GM19035 (cell line): Measurements from ENCODE around the gene COMMD6.
"Not testable (repeated sequence)": the region's sequence is repeated elsewhere in the genome, so short reads cannot be mapped to it uniquely, and the experiment has no call there.

Experiments used
- ATAC-seq: cut with Tn5 transposase; IDR thresholded peaks from one replicate; pipeline ENCODE4 v1.9.1; 2021; ENCODE audit not compliant: unreplicated experiment

The COMMD6 gene

DNA sequence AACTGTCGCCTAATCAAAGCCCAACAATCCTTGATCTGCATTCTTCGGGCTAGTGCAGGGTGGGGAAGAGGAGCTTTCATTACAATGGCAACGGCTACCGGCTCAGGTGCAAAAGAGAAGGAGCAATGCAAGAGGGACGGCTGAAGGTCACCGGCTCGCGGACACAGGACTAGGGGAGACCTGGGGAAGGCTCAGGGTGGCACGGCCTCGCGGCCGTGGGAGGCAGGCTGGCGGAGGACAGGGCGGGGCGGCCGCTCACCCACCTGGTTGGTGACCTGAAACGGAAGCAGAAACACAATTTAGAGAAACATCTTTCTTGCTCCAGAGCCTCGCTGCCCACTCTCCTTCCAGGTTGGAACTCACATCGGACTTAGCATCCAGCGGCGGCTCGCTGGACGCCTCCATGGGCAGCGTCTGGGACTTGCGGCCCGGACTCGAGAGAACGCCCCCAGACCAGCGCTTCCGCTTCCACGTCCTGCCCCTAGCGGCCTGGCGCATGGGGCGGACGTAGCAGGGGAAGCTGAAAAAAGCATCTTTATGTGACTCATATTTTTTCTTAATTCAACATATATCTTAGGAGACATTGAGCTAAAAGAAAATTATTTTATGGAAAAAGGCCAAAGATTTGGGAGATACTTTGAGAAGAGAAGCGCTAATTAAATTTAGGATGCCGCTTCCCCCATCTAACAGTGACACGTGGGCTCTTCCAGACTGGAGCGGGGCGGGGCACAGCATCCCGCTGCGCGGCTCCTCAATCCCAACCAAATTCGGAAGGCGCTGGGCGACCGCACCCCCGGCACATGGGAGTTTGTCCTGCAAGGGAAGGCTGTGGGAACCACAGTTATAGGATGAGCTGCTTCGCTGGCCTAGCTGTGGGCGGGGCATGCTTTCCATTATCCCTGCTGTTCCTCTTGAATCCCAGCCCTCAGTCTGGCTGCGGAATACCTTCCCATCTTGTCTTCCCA is at the start of gene COMMD6:
Gene COMMD6 (minus strand): TSS at position 441 of the 965 bp plus-strand sequence. CDS start 36 bp downstream, at position 405.
- ATAC-seq = peak; percentile 99

DNA sequence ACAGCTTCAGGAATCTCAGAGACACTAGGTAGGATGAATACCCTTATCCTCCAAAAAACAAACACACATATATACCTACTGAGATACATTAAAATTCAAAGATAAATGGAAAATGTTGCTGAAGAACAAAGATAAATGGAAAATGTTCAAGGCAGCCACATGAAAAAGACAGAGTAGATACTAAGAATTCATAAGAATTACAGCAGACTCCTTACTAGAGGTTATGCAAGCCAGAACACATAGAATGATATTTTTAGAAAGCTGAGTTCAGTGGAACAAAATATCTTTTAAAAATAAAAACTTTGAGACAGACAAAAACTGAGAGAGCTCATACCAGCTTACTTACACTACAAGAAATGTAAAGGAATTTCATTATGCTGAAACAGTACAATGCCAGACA is 47.5 kb upstream of the COMMD6 start:
- ATAC-seq = no peak

DNA sequence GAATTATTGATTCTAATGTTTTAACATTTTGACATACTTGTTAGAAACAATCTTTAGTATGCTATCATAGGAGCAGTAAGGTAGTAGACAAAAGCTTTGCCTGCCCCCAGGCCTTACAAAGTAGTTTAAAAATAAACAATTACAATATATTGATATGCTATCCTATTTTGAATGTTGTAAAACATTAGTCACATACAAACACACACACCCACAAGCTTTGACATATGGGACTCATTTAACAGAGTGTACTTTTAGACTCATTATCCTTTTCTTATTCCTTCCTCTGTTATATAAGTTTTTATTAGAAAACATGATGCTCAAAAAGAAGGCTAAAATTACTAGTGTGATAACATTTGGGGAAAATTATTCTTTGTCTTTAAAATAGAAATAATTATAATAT is 45.5 kb upstream of the COMMD6 start:
- no peak for ATAC-seq

DNA sequence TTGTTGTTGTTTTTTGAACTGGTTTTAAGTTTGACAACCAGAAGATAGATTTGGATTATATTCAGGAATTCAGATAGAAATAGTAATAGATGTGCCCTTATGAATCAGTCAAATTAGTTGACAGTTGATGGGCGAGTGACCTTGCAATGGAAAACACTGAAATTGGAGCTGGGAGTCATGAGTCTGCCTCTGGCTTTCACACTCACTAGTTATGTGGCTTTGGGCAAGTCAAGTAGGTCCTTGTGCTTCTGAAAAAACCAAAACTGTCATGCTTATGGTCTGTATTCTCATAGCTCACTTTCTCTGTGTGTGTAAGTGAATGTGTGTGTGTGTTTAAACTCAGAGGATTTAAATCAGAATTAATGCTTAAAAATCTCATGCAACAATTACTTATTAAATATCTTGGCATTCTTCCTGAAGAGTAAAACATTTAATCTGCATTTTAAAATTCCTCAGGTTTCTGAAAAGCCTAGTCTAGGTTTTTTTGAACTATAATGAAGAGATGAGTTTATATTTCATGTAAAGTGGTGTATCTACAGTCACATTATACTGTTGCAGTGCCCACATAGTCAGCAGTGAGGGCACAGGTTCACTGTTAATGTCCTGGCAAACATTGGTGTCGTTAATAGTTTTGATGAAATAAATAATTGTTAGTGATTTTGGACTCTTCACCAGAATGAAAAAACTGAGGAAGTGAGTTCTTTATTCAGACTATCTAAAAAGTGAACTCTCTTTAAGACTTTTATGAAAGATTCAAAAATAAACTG is 44.4 kb upstream of the COMMD6 start:
- no peak for ATAC-seq

DNA sequence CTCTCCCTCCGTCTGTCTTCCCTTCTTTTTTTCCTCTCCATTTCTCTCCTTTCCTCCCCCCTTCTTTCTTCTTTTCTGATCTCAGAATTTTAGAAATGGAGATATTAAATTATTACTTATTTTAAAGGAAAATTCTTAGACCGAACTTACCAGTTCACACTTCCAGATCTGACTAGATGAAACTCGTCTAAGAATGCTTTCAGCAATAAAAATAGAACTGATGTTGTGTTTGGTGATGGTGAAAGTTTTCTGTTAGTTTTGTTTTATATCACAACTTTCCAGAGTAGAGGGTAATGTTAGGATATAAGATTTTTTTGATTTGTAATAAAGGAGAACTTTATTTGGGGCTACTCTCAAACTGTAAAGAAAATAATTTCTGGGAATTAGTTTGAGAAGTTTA is 41.9 kb upstream of the COMMD6 start:
- no peak for ATAC-seq

DNA sequence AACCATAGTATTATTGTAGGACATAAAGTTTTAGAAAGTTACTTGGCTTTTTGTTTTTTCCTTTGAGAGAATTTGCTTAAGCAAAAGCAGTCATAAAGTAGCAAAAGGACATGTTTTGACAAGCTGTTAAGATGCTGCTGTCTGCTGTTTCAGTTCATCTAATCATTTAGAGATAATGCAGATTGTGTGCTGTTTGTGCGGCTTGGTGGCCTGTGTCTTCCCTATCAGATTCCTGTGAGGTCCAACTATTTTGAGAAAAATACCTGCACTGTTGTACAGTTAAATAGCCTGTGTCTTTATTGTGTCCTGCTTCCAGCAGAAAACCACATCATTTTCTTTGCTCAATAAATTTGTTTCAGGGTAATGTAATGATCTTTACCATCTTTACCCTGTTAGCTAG is 31.9 kb upstream of the COMMD6 start:
- no peak for ATAC-seq

DNA sequence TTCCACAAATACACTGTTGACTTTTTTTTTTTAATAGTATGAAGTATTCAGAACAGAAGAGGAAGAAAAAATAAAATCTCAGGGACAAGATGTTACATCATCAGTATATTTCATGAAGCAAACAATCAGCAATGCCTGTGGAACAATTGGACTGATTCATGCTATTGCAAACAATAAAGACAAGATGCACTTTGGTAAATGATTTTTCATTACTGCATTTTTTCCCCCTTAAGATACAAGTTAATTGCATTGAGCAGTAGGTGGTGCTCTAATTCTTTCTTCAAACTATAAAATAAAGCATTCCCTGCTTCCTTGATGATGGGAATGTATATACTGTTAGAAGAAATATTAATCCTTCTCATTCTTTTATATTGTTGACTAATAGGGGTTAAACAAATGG is 29.0 kb upstream of the COMMD6 start:
- ATAC-seq = no peak

DNA sequence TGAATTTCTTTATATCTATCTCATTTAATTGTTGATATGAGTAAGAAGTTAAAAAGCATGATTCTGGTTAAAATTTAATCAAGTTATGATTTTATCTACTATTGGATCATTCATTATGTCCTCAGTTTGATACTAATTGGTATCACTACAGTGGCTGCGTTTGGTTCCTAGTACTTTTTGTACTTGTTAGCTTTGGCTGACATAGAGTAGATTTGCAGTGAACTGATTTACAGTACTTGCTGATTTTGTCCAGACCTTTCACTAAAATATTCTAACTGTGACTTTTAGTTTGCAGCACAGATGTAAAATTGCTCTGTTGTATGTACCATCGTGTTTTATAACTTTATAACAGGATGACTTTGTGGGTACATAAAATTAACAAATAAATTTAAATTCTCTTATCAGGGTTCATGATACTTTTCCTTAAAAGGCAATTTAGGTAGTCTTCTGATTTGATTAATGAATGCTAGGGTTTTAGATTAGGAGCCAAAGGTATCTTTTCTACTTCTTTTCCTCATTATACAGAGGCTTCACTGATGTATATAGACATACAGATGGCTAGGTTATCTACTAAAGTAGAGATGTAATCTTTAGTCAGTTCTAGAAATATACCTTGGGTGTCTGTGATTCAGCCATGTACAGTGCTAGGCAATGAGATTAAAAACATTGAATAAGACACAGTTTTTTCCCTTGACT is 20.7 kb upstream of the COMMD6 start:
- ATAC-seq = no peak

DNA sequence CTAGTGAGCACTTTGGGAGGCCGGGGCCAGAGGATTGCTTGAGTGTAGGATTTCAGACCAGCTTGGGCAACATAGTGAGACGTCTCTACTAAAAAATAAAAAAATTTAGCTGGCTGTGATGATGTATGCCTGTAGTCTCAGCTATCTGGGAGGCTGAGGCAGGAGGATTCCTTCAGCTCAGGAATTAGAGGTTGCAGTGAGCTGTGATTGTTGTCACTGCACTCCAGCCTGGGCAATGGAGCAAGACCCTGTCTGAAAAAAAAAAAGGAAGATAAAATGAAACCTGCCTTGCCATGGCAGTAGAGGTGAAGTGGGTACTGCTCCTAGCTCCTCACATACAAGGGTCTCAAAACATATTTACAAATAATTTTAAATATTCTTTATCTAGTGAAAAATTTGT is 19.3 kb upstream of the COMMD6 start:
- ATAC-seq = no peak

DNA sequence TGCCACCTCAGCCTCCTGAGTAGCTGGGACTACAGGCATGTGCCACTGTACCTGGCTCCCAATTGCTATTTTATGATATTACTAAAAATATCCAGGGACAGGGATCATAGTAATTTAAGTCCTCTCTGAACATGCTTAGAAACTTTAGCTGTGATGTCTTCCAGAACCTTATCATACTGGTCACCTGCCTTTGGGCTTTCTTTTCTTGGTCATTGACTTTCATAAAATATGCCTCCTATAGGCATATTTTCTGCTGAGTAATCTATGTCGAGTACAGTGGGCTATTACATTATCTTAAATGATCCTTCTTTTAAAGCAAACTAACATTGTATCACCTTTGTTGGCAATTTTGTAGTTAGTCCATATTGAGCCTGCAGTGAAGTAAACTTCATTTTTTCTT is 18.2 kb upstream of the COMMD6 start:
- no peak for ATAC-seq

DNA sequence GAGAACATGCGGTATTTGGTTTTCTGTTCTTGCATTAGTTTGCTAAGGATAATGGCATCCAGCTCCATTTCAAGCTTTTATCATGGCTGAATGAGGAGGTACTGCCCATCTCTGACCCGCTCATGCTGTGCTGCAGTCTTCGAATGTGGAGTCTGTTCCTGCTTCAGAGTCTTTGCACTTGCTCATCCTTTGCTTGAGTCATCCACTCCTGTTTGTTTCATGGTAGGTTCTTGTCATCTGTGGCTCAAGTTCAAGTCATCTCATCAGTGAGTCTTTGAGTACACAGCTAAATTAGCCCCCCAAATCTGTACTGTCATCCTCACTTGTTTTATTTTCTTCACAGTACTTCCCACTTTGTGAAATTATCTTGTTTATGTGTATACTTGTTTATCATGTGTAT is 17.3 kb upstream of the COMMD6 start:
- ATAC-seq = no peak

DNA sequence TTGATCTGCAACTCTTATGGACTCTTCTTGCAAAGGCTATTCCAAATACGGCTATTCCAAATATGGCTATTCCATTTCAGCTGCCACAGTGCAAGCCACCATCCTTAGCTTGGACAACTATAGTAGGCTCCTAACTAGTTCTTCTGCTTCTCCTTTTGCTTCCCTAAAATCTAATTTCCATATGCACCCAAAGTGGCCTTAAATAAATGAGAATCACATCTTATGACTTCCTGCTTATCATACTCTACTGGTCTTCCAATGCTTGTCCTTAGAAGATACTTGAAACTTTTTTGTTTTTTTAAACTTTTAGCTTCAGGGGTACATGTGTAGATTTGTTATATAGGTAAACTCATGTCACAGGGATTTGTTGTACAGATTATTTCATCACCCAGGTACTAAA is 16.8 kb upstream of the COMMD6 start:
- no peak for ATAC-seq

DNA sequence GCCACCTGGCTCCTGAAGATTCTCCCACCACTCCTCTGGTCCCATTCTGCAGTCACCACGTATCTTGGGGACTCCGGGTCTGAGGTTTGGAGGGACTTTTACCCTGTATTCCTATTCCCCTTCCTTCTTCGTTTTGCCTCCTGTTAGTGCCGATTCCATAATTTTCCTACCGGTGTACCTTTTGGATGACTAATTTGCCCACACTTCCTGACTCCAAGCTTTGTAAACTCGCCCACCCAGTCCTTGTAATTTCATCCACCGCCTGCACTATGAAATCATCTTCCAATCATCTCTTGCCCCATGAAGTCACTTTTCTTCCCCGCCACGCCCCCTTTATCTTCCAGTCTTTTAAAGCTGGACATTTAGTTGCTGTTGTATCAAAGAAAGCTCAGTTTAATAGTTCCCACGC is 12.5 kb upstream of the COMMD6 start:
- peak; percentile 11 for ATAC-seq

DNA sequence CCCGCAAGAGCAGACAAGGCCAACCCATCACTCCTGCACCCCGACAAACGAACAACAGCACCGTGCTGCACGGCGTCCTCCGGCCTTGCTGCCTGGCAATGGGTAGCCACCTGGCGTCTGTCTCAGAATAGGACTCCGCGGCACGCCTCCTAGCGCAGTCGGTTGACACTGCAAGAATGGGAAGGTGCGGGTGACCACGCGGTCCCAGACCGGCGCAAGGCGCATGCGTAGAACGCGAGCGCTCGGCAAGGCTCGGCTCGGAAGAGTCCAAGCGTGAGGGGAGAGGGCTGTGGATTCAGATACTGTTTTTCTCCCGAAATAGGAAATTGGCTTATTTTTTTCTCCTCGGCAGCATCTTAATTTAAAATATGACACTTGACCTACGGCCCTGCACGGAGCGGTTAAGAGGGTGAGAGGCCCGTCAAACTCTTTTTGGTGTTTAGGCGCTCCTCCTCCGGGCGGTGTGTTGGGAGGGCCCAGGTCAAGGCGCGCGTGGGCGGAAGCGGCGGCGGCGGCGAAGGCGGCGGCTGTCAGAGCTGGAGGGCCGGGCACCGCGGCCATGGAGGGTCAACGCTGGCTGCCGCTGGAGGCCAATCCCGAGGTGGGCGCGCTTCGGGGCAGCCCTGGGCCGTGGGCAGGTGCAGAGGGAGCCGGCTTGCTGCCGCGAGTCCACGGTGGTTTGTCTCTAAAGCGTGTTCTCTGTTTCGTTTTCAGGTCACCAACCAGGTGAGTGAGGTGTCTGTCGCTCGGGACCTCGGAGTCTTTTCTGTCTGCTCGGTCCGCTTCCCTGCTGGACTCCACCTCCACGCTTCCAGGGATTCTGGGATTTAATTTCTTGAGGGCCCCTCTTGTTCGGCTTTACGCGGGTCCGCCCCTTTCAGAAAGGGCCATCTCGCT is 11.9 kb upstream of the COMMD6 start, which contains the start of gene UCHL3:
Gene UCHL3 (plus strand): TSS at position 530 of the 897 bp plus-strand sequence. CDS start 30 bp downstream, at position 560.
- peak; percentile 98 for ATAC-seq

DNA sequence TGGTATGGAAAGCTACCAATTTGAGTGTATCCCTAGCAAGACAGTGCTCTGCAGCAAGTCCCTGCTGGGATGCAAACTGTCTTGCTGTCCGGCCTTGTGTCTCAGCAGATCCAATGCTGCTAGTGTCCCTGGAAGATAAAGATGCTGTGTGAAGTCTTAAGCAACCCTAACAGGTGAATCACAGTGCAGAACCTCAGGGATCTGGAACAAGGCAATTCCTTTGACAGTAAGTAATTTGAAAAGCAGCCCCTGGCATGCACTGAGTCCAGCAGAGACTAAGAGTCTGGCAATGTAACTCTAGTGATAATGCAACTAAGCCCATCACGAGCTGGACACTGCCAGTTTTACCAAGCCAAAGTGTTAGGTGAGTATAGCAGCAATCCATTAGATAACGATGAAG is 10.3 kb upstream of the COMMD6 start:
- no peak for ATAC-seq

DNA sequence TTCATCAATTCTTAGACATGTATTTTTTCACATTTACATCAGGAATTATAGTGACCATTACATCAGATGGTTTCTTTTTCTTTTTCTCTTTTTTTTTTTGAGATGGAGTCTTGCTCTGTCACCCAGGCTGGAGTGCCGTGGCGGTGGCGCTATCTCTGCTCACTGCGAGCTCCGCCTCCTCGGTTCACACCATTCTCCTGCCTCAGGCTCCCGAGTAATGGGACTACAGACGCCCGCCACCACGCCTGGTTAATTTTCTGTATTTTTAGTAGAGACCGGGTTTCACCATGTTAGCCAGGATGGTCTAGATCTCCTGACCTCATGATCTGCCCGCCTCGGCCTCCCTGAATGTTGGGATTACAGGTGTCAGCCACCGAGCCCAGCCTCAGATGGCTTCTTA is 7.7 kb upstream of the COMMD6 start:
- not testable (repeated sequence) for ATAC-seq

DNA sequence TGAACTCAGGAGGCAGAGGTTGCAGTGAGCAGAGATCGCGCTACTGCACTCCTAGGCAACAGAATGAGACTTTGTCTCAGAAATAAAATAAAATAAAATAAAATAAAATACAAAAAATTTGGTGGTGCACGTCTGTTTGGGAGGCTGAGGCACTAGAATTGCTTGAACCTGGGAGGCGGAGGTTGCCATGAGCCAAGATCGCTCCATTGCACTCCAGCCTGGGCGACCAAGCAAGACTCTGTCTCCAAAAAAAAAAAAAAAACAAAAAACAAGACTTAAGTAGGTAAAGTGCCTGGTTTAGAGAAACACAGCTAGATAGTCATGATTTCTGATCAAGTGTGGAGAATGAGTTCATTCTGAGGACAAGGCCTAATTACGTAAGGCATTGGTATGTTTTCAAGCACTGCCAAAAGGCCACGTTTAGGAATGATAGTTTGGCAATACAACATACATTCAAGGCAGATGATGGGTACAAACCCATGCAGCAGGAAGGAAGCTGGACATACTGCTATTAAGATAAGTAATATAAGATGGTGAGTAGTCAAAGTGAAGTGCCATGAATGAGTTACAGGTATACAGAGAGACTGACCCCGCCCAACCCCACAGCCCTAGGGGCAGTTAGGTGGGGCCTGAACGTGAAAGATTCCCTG is 7.2 kb upstream of the COMMD6 start:
- no peak for ATAC-seq

DNA sequence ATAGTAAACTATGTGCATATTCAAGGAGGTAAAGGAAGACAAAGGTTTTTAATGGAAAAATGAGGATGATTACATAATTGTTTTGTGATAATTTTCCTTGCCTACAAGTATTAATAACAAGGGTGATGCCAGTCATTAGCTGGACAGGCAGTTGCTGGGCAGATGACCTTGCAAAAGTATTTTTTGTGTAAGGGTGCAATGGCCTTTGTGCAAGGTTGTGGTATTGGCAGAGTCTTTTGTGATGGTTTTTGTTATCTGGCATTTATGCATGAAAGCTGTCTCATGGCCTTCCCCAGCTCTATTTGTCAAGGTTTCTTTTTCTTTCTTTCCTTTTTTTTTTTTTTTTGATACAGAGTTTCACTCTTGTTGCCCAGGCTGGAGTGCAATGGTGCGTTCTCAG is 4.3 kb upstream of the COMMD6 start:
- no peak for ATAC-seq

DNA sequence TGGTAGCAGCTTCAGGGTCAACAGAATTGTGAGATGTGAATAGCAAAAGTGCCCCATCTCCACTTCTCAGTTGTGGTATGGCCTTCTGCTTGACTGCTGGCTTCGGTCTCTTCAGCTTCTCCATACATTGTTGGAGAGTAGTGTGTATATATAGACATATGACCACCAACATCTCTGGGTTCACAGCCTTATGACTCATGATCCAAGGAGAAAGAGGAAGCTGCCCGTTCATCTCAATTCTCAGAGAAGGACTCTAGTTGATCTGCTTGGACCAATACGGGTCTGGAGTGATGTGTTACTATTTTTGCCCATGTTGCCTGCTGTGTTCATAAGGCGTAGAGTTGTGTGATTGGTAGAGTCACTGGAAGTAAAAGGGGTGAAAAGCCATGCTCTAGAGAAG is 3.6 kb upstream of the COMMD6 start:
- ATAC-seq = no peak

DNA sequence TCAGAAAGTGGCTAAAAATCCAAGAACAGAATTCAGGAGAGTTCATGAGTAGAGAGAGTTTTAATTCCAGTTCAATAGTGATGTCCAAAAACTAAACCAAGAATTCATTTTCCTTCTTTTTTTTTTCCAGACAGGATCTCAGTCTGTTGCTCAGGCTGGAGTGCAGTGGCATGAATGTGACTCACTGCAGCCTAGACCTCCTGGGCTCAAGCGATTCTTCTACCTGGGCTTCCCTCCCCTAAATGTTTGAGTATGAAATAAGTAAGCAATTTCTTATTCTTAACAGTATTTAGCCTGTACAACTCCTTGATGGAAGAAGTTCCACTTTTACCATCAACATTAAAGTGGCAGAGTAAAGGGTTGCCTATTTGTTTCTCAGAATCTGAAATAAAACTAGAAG is 3.8 kb downstream of the COMMD6 start:
- no peak for ATAC-seq
